A172 (cell line): Measurements from ENCODE around the gene TERT. TPM values are rescaled to one million over a fixed set of nuclear protein-coding genes. Genes with fewer than 3 reads are reported as not detected.
"Not testable (repeated sequence)": the region's sequence is repeated elsewhere in the genome, so short reads cannot be mapped to it uniquely, and the experiment has no call there.

Source experiments
- DNase-seq: peaks from one replicate; pipeline ENCODE4 v3.0.0-alpha.2; 2015; ENCODE audit warnings: low spot score
- total RNA-seq: library from RNA; depleted of rRNA; stranded (reverse); fragments of >200 nt; shearing (Covaris generic); gene quantifications from 2 replicates; pipeline ENCODE4 v1.2.3, GENCODE V29; 2014; rRNA removed

The TERT gene
- total RNA-seq = 0.95 and 5.2 TPM in 2 replicates

GRCh38 chr5:1294835-1295649 lies at the start of gene TERT:
TSS of gene TERT (minus strand) at chr5:1295068. CDS start at chr5:1294989, 79 bp downstream.
- no peak for DNase-seq

- no peak for DNase-seq
Observed at GRCh38 chr5:1343931-1344901, 49.3 kb upstream of the TERT start.

GRCh38 chr5:1343315-1343751 lies 48.5 kb upstream of the TERT start:
- DNase-seq = no peak

- not testable (repeated sequence) for DNase-seq
Observed at GRCh38 chr5:1342711-1343110, 47.8 kb upstream of the TERT start.

DNA sequence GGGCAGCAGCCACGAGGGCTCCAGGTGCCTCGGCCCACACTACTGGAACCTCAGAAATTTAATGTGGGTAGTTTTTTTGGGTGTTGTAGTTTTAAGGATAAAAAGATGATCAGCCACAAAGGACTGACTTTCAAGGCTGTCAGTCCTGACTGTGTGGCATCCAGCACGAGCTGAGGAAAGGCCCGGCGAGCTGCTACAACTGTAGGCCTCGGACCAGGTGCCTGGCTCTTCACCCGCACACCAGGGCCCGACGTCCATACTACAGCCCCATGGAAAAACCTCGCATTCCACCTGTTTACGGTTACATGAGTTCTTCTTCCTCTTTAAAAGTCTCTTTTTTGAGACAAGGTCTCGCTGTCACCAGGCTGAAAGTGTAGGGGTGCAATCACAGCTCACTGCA lies 47.4 kb upstream of the TERT start:
- no peak for DNase-seq

GRCh38 chr5:1341863-1342262 lies 47.0 kb upstream of the TERT start:
- no peak for DNase-seq

- not testable (repeated sequence) for DNase-seq
Observed at GRCh38 chr5:1339818-1340210, 44.9 kb upstream of the TERT start.

DNA sequence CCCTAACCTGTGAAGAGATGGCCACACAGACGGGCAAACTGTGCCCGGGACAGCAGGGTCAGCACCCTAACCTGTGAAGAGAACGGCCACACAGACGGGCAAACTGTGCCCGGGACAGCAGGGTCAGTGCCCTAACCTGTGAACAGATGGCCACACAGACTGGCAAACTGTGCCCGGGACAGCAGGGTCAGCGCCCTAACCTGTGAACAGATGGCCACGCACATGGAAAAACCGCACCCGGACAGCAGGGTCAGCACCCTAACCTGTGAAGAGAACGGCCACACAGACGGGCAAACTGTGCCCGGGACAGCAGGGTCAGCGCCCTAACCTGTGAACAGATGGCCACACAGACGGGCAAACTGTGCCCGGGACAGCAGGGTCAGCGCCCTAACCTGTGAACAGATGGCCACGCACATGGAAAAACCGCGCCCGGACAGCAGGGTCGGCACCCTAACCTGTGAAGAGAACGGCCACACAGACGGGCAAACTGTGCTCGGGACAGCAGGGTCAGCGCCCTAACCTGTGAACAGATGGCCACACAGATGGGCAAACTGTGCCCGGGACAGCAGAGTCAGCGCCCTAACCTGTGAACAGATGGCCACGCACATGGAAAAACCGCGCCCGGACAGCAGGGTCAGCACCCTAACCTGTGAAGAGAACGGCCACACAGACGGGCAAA lies 44.4 kb upstream of the TERT start:
- DNase-seq = not testable (repeated sequence)

- no peak for DNase-seq
Observed at GRCh38 chr5:1338506-1339070, 43.7 kb upstream of the TERT start.

- no peak for DNase-seq
Observed at GRCh38 chr5:1338196-1338490, 43.3 kb upstream of the TERT start.

- no peak for DNase-seq
Observed at GRCh38 chr5:1337489-1338195, 42.8 kb upstream of the TERT start.

DNA sequence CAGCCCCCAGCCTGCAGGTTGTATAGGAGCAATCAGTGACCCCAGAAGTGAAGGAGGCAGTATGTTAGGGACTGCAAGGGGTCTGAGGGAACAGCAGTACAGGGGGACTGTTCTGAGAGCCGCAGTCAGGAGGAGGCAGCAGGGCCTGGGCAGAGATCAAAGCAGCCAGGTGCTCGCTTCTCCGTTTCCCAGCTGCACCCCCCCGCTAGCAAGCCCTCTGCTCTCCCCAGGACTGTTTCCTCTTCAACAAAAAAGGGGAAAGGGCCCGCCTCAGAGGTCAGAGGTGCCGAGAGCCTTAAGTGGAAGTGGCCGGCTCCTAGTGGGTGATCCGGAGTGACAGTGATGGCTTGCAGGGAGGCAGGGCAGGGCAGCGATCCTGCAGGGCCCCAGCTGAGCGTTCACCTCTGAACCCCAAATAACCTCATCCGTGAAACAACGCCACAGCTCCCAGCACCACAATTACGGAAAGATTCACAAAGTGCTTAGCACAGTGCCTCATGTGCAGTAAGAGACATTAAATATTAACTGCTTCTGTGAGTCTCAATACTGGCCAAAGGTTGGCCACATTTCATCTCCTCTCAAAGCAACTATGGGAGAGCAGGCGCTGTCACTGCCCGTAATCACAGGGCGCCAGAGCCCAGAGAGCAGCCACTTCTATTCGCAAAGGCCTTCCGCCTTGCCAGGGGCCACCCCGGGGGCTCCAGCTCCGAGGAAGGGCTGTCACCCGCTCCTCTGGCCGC lies 42.1 kb upstream of the TERT start:
- DNase-seq = no peak

DNA sequence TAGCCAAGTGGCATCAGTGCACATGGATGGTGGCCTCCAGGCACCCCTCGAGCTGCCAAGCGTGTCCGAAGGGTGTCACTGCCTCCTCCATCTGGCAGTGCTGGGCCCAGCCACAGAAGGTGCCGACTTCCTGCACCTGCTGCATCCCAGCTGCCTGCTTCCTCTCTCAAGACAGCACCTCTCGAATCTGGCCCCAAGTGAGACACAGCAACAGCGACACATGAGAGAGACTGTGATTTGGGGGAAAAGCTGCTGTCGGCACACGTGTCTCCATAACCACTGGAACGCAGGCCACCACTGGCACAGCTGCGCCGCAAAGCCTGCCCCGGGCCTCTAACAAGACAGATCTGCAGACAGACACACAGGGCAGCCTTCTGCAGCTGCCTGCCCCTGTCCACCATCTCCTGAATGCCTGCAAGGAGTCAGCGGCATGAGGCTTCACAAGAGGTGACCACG lies 41.3 kb upstream of the TERT start:
- DNase-seq = no peak

GRCh38 chr5:1335540-1336095 lies 40.8 kb upstream of the TERT start:
- no peak for DNase-seq

DNA sequence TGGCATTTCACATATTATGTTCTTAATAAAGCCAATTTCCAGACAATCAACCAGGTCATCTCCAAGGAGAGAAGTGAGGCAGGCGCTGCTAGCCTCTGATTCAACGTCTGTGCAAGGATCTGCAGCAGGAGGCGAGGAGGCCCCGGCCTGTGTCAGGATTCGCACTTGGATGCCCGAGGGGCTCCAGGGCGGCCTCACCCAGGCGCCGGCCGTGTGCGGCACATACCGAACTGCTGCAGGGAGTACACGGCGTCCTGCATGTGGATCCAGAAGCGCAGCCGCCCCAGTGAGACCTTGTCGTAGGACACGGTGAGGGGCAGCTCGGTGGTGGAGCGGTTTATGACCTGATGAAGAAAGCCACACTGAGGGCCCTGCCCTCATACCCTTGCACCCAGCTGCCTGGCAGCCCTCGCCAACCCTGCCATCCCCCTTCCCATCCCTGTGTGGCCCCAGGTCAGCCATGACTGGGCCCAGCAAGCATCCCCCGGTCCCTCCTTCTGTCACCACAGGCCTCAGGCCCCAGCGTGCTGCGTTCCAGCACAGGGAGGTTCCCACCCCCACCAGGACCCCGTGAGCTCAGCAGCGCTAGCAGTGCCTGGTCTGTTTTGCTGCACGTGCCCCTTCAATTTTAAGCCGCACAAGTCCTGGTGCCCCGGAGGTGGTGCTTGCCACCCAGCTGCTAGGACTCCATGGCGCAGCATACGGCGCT lies 40.1 kb upstream of the TERT start:
- DNase-seq = no peak

DNA sequence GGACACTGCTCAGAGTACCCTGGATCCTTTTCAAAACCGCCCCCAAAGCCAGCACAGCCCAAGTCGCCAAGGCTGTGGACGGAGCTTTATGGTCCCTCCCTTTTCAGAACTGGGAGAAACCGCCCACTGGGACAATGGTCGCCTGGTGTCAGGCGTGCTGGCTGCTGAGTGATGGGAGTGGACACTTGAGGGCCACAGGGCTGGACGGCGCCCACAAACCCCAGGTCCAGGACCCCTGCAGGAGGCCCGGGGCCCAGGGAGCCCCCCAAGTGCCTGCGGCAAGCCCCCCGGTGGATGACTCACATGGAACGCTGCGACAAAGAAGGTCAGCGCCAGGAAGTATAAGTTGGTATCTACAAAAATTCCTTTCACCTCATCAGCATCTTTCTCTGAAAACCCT lies 39.1 kb upstream of the TERT start:
- no peak for DNase-seq

DNA sequence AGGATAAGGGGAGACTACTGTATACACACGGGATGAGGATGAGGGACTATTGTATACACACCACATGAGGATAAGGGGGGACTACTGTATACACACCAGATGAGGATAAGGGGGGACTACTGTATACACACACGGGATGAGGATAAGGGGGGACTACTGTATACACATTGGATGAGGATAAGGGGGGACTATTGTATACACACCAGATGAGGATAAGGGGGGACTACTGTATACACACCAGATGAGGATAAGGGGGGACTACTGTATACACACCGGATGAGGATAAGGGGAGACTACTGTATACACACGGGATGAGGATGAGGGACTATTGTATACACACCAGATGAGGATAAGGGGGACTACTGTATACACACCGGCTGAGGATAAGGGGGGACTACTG lies 38.4 kb upstream of the TERT start:
- not testable (repeated sequence) for DNase-seq

GRCh38 chr5:1332461-1333001 lies 37.7 kb upstream of the TERT start:
- DNase-seq = no peak

DNA sequence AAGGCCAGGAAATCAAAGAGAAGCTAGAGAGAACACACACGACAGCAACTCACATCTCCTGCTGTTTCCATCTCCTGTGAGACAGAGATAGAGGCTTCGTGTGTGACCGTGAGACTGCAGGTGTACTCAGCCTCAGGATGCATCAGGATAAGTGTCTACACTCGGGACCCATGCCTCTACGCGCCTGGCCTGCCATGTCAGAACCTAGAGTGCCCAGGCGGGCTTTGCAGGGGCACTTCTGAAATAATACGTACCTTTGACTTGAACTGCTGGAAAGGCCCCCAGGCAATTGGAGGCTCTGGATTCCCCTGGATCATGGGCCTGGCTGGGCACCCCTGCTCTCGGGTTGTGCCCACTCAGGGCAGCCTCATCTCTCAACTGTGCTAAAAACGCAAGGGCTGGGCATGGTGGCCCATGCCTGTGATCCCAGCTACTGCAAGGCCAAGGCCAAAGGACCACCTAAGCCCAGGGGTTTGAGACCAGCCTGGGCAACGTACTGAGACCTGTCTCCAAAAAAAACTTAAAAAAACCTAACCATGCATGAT lies 37.1 kb upstream of the TERT start:
- no peak for DNase-seq
